Neuron (in vitro differentiated cells): ENCODE measurements around the gene EPHB1.

ENCODE experiments used
- H2AFZ ChIP-seq: one replicate; pipeline ENCODE4 v1.6.1; 2013; ENCODE audit warnings: low read depth, mild to moderate bottlenecking, inconsistent platforms, low read length, moderate library complexity
- H3K27me3 ChIP-seq: one replicate; pipeline ENCODE4 v1.6.1; 2013; ENCODE audit warnings: low read length; ENCODE audit not compliant: insufficient read depth
- H3K36me3 ChIP-seq: one replicate; pipeline ENCODE4 v1.6.1; 2013; ENCODE audit warnings: low read length; ENCODE audit not compliant: insufficient read depth
- H3K4me1 ChIP-seq: one replicate; pipeline ENCODE4 v1.6.1; 2013; ENCODE audit warnings: low read length; ENCODE audit not compliant: insufficient read depth
- H3K4me3 ChIP-seq: 2 replicates; pipeline ENCODE4 v1.5.1; 2013; ENCODE audit warnings: mild to moderate bottlenecking, low read length, moderate library complexity
- H3K9me3 ChIP-seq: one replicate; pipeline ENCODE4 v1.6.1; 2013; ENCODE audit warnings: low read length

Gene EPHB1

DNA sequence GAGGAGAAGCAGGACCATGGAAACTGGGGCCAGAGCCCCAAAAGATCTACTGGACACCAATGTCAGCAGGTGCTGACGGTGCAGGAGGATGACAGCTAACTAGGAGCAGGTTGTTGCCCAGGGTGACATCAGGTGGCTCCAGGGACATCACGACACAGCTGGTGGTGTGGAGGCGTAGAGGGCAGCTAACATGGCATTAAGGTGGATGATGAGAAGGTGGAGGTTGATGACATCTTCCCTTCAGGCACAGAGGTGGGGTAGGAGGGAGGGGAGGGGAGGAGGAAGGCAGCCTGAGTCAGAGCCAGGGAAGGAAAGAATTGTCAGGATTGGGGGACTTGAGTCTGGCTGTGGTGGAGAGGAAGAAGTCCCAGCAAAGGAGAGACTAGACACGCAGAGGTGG lies 1.5 kb upstream of the EPHB1 start:
- Histone ChIP-seq H3K9me3 (no peaks in the 10 kb centered on the region), H3K4me1 (peaks cover 20% of the 10 kb centered on the region), H3K27me3 (peaks cover 55% of the 10 kb centered on the region), H3K4me3 (no peak overlapping the region), H2AFZ (no peak overlapping the region), H3K36me3 (no peaks in the 10 kb centered on the region)

DNA sequence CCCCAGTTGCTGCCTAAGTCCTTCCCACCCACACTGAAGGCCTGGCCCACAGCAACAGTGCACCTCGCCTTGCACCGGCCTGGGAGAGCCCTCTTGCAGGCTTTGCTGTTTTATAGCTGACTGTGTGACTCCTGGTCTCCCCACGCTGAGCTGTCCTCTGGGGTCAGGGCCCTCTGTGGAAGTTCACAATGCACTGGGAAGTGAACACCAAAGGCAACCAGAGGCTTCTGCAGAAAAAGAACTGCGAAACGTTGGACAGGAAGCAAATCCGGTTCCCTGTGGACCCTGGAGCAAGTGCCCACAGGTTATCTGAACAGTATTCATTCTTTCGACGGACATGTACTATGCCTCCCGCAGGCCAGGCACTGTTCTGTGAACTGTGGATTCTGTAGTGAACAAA lies 737 bp upstream of the EPHB1 start:
- Histone ChIP-seq H3K4me1 (peaks cover 20% of the 10 kb centered on the region), H3K36me3 (no peaks in the 10 kb centered on the region), H3K4me3 (no peak overlapping the region), H3K9me3 (no peaks in the 10 kb centered on the region), H2AFZ (no peak overlapping the region), H3K27me3 (peaks cover 62% of the 10 kb centered on the region)

DNA sequence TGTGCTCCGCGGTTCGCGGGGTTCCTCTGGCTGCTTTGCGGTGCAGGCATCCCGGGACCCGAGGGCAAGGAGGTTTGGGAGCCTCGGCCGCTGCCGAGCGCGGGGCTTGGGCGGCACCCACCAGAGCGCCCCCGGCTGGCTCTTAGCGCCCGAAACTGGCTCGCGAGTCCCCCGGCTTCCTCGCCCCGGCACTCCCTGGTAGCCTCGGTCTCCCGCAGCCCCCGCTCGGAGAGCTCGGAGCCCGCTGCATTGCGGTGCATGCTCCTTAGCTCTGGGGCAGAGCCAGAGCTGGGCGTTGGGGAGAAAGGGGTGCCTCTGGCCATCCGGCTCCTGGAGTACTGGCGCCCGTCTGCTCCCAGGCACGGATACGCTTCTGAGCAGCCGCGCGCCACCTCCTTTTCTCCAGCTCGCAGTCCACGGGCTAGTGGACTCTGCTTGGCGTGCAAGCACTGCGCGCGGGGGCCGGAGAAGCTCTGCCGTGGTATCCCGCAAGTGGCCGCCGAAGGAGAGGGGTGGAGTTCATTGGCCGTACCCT lies 753 bp downstream of the EPHB1 start:
- no peaks in the 10 kb centered on the region for H3K9me3 ChIP-seq
- H3K27me3 ChIP-seq: peaks cover 68% of the 10 kb centered on the region
- peaks cover 20% of the 10 kb centered on the region for H3K4me1 ChIP-seq
- H2AFZ ChIP-seq: peak overlapping the region; percentile 51
- H3K36me3 ChIP-seq: no peaks in the 10 kb centered on the region
- peak overlapping the region; percentile 49 for H3K4me3 ChIP-seq

DNA sequence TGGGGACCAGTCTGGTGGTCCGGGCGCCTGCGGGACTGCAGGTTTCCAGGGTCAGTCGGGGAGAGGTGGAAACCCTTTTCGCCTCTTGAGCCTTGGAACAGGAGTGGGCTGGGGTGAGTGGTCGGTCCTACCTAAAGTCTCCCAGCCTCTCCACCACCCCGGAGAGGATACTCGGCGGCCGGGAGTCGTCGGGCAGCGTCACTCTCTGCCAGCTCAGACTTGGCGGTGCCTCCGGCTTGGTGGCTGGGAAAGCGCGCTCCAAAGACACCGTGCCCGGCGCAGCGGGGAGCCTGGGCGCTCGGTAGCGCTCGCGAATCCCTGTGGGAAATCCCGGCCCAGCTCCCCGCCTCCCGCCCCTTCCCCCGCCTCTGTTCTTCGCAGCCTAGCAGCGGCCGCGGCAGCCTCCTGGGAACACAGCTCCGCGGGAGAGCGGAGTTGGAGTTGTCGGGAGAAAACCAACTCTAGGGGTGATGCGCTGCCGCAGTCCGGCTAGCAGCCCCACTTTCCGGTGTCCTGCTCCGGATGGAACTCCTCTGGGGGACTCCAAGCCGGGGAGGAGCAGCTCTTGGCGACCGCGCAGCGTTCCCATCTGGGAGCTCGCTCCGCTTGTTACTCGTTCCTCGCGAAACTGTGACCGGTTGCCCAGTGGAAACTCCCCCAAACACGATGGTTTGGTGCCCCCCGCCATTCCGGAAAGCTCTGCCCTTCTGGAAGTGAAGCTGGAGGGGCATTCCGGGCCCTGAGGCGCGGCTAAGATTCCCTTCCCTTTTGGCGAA lies 1.4 kb downstream of the EPHB1 start:
- no peaks in the 10 kb centered on the region for H3K9me3 ChIP-seq
- no peaks in the 10 kb centered on the region for H3K36me3 ChIP-seq
- H3K4me1 ChIP-seq: peaks cover 20% of the 10 kb centered on the region
- H3K4me3 ChIP-seq: peak overlapping the region; percentile 49
- peaks cover 68% of the 10 kb centered on the region for H3K27me3 ChIP-seq
- peak overlapping the region; percentile 51 for H2AFZ ChIP-seq

DNA sequence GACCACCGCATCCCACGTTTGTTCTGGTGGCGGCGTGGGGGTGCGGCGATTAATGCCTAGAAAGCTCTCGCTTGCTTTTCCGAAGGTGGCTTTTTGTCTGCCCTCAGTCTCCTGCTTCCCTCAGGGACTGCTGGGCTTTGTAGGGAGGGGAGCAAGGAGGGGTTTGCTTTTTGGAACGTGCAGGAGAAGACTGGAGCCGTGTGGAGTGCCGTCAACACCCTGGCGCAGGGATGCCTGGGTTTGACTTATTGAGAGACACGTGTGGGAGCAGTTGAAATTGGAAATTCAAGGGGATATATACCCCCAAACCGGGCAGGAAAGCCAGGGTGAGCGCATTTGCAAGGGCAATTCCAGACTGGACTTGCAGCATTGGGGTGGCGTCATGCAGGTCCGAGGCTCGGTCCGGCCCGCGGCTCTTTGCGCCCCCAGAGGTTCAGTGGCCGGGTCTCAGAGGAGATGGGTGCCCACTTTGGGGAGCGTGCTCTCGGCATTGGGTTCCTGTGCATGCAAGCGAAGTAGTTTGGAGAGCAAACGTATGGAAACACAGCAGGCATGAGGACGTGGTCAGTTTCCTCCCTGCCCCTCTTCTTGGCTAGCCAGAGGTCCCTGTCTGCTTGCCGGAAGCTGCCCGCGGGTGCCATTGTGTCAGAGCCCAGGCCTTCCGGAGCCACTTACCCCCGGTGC lies 2.1 kb downstream of the EPHB1 start:
- H3K36me3 ChIP-seq: no peaks in the 10 kb centered on the region
- H3K27me3 ChIP-seq: peaks cover 66% of the 10 kb centered on the region
- peaks cover 20% of the 10 kb centered on the region for H3K4me1 ChIP-seq
- no peak overlapping the region for H2AFZ ChIP-seq
- H3K9me3 ChIP-seq: no peaks in the 10 kb centered on the region
- peak overlapping the region; percentile 49 for H3K4me3 ChIP-seq

DNA sequence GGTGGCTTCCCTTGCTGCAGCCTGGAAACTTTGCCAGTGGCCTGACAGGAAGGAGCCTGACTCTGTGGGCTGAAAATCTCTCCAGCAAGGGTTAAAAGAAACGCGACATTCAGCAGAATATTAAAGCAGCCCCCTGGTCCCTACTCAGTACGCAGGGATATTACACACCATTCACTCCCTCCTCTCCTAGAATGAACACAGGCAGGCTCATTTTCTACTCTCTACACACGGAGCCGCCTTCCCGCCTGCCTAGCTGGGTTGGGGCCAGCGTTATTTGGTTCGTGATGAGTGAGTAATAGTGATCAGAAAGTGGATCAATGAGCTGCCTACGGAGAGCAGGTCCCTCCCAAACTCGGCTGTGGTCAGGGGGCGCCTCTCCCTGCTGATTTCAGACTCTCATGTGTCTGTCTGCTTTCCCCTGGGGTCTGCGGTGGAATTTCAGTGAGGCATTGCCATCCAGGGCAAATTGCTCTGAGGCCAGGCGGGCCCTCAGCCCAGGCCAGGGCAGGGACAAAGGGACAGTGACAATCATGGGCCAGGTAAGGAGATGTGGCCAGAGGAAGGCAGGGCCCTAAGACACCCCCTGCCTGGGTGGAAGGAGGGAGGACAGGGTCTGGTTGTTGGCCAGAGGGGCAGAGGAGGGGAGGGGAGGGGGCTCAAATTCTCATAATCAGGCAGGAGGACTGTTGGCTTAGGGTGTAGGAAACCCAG lies 2.8 kb downstream of the EPHB1 start:
- Histone ChIP-seq H3K9me3 (no peaks in the 10 kb centered on the region), H3K4me1 (peaks cover 20% of the 10 kb centered on the region), H3K27me3 (peaks cover 59% of the 10 kb centered on the region)

DNA sequence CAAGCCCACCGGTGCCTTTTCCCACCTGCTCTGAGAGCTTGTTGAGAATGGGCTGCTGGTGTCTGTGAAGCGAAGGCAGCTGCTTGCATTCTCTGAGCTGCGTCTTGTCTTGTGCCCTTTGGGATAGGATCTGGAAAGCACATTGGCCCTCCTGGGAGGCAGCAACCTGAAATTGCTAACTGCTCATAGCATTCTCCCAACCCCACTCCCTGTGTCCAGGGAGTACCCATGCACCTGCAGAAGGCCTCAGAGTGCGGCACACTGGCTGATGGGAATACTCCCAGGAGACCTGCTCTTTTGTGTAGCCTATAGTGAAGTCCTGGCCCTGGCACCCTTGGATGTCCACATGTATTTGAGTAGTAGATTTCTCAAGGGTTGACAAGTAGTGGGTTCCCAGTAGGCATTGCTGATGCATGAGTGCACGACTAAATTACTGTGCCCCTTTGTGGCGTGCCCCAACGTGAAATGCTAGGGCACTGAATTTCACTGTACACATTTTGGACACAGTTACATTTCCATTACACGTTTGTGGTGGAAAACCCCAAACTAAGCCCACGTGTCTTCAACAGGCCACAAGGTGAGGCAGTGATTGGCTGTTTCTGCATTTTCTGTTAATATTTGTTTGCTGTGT lies 3.7 kb downstream of the EPHB1 start:
- peaks cover 20% of the 10 kb centered on the region for H3K4me1 ChIP-seq
- H3K36me3 ChIP-seq: no peaks in the 10 kb centered on the region
- H3K9me3 ChIP-seq: no peaks in the 10 kb centered on the region
- H2AFZ ChIP-seq: no peak overlapping the region
- H3K27me3 ChIP-seq: peaks cover 51% of the 10 kb centered on the region
- H3K4me3 ChIP-seq: no peak overlapping the region

More for the DNA sequence above, 2.8 kb downstream of the EPHB1 start:
- no peaks in the 10 kb centered on the region for H3K36me3 ChIP-seq
- H3K4me3 ChIP-seq: peak overlapping the region; percentile 49
- H2AFZ ChIP-seq: no peak overlapping the region

DNA sequence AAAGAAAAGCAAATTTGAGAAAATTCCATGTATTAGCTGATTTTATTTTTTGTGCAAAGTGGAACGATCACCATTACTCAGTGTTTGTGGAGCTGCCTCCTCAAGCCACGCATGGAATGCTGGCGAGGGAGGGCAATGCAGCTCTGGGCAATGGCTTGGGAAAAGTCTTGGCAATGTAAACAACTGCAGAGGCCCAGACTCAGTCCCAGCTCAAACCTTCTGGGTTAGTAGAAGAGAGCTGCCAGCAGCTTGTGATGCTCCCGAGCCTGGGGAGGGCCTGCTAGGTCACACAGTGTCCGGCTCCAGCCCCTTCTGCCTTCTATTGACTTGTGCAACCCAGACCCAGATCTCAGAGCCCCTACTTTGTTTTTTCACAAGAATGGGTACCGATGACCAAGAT lies 4.3 kb downstream of the EPHB1 start:
- Histone ChIP-seq H3K4me3 (no peak overlapping the region), H3K36me3 (no peaks in the 10 kb centered on the region), H3K4me1 (peaks cover 20% of the 10 kb centered on the region), H3K27me3 (peaks cover 49% of the 10 kb centered on the region), H3K9me3 (no peaks in the 10 kb centered on the region), H2AFZ (no peak overlapping the region)

DNA sequence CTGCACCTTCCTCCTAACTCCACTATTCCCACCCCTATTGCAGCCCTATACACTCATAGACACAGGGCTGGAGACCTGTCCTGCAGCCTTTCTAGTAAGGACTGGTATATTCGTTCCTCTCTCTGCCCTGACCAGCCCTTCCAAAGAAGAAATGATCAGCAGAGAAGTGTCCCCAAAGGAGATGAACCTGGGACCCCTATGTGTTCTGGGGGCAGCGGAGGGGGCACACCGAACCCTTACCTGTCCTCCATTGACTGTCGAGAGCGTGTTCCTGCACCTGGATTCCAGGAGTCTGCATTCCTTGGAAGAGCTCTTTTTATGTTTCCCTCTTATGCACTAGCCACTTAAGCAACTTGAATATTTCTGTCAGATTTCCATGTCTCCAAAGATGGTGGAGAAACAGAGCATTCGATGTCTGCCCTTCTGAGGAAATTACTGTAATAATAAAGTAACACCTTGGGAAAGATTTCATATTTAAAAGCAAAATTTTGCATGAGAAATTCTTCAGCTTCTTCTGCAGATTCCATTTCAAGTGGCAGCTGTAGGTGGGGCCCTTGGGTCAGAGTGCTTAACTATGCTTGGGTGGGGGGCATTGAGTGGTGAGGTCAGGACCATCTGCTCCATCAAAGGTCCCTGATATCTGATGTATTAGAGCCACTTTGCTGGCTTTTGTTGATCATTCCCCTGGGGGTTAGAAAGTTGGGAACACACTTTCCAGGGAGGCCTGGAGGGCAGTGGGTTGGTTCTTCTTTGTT lies 6.3 kb downstream of the EPHB1 start:
- H3K9me3 ChIP-seq: no peaks in the 10 kb centered on the region
- no peak overlapping the region for H3K4me3 ChIP-seq
- H3K27me3 ChIP-seq: peaks cover 35% of the 10 kb centered on the region
- no peak overlapping the region for H2AFZ ChIP-seq
- H3K4me1 ChIP-seq: peaks cover 6% of the 10 kb centered on the region
- no peaks in the 10 kb centered on the region for H3K36me3 ChIP-seq

DNA sequence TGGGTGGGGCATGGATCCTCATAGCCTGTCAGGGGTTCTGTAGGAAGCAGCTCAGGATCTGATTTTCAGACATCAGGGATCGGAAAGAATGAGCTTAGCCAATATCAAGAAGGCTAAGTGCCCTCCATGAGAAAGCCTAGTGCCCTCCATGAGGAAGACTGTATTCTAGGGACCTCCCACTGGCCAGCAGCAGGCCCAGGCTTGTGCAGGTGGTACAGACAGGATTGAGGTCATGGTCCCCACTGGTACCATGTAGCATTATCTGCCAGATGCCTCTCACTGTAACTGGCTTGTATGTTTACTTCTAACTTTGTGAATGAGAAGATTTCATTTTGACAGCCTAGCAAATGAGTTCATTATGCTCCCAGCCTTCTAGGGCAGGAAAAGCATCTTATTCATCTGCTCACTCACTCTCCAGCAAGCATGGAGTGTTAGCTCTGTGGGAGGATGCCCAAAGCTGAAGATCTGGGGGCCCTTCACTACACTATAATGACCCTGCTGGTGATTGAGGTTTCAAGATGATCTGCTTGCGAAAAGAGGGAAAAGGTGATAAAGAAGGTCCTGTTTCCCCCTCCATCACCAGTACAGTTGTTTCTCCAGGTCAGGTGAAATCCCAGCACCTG lies 7.5 kb downstream of the EPHB1 start:
- H3K4me3 ChIP-seq: no peak overlapping the region
- H3K27me3 ChIP-seq: peaks cover 24% of the 10 kb centered on the region
- no peak overlapping the region for H2AFZ ChIP-seq
- no peaks in the 10 kb centered on the region for H3K36me3 ChIP-seq
- H3K4me1 ChIP-seq: peaks cover under 1% of the 10 kb centered on the region
- no peaks in the 10 kb centered on the region for H3K9me3 ChIP-seq

DNA sequence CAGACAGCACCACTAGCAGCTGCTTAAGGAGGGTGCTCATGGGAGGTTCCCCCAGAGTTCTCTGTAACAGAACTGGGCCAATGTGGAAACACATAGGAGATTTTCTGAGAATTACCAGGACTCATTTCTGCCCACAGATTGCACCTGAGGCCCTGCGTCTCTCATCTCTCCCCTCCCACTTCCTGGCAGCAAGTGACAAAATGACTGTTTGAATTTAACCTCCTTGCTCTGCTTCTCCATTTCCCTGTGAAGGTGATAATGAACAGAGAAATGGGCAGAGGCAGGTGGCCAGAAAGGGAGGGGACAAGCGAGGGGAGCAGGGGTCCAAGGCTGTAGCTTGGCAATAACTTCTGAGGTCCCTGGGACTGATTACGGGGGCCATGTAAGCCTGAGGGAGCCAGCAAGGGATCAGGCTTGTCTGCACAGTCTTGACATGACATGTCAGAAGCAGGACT lies 8.0 kb downstream of the EPHB1 start:
- H3K27me3 ChIP-seq: peaks cover 18% of the 10 kb centered on the region
- H3K4me1 ChIP-seq: no peaks in the 10 kb centered on the region
- no peaks in the 10 kb centered on the region for H3K9me3 ChIP-seq
- H3K36me3 ChIP-seq: no peaks in the 10 kb centered on the region
- H3K4me3 ChIP-seq: no peak overlapping the region
- no peak overlapping the region for H2AFZ ChIP-seq

DNA sequence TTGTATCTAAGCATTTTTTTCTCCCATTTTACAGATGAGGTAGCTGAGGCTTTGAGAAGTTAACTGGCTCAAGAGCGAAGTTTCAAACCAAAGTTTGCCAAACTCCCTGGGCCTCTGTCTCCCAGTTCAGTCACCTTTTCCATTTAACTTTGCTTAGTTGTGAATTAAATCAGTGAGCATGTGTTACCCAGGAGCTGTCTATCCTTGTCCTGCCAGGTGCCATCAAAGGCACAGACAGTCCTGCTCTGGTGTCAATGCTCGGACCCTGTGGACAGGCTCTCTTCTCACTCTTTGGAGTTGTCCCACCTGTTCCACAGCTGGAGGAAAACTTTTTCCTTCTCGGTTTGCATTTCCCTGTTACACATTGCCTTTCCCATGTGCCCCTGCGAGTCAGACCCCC lies 8.6 kb downstream of the EPHB1 start:
- Histone ChIP-seq H3K36me3 (no peaks in the 10 kb centered on the region), H3K4me3 (no peak overlapping the region), H3K4me1 (no peaks in the 10 kb centered on the region), H2AFZ (no peak overlapping the region), H3K27me3 (peaks cover 12% of the 10 kb centered on the region), H3K9me3 (no peaks in the 10 kb centered on the region)
